GM18951 (cell line): Measurements from ENCODE around the gene CENPM.

Experiments used
- POLR2A ChIP-seq: IDR thresholded peaks from 4 replicates; pipeline ENCODE4 v1.6.1; 2011; ENCODE audit warnings: mild to moderate bottlenecking; ENCODE audit not compliant: insufficient read length, insufficient read depth; ENCODE audit errors: extremely low read depth
- in situ Hi-C: fragments of 300-500 bp; cut with MboI; formaldehyde crosslinking; loops from one replicate; pipeline ENCODE4 v1.12.0; 2022; ENCODE audit warnings: low sequenced_read_pairs, mixed read lengths, inconsistent platforms; ENCODE audit not compliant: unreplicated experiment

Gene CENPM

GRCh38 chr22:41912338-41913039, 34.5 kb downstream of the CENPM start:
- in situ Hi-C loops, result no loop called here
- TF ChIP-seq POLR2A, result no peak

GRCh38 chr22:41911001-41911611, 35.8 kb downstream of the CENPM start:
- no peak for TF ChIP-seq POLR2A
- in situ Hi-C loops, result no loop called here

GRCh38 chr22:41910050-41911000, 36.6 kb downstream of the CENPM start:
- in situ Hi-C loops, result no loop called here

GRCh38 chr22:41909310-41910049, 37.5 kb downstream of the CENPM start:
- TF ChIP-seq POLR2A, result peak; percentile 23
- in situ Hi-C loops, result no loop called here

More at GRCh38 chr22:41910050-41911000, 36.6 kb downstream of the CENPM start:
- no peak for TF ChIP-seq POLR2A

GRCh38 chr22:41908411-41909309, 38.3 kb downstream of the CENPM start:
- no peak for TF ChIP-seq POLR2A
- in situ Hi-C loops, result no loop called here

GRCh38 chr22:41907436-41908401, 39.2 kb downstream of the CENPM start:
- in situ Hi-C loops, result no loop called here

GRCh38 chr22:41906822-41907221, 40.1 kb downstream of the CENPM start:
- TF ChIP-seq POLR2A, result no peak
- in situ Hi-C loops, result no loop called here

More at GRCh38 chr22:41907436-41908401, 39.2 kb downstream of the CENPM start:
- TF ChIP-seq POLR2A, result peak; percentile 29

GRCh38 chr22:41905411-41906202, 41.3 kb downstream of the CENPM start:
- in situ Hi-C loops, result no loop called here
- TF ChIP-seq POLR2A, result peak; percentile 29

- no peak for TF ChIP-seq POLR2A
- in situ Hi-C loops, result no loop called here
Observed at GRCh38 chr22:41904450-41905410, 42.2 kb downstream of the CENPM start.
